H1 (cell line): Measurements from ENCODE around the gene OR10A6.

Experiments used
- EZH2 ChIP-seq: fragments of 200-600 bp; sonication (generic); IDR thresholded peaks from 2 replicates; pipeline ENCODE4 v1.7.1; 2012; ENCODE audit warnings: low read depth, mild to moderate bottlenecking, moderate library complexity, low read length, inconsistent platforms; ENCODE audit not compliant: severe bottlenecking
- MAFK ChIP-seq: IDR thresholded peaks from 2 replicates; pipeline ENCODE4 v1.6.1; 2012; ENCODE audit warnings: low read depth, mild to moderate bottlenecking, improper control_type of control experiment, low read length
- NRF1 ChIP-seq: IDR thresholded peaks from 2 replicates; pipeline ENCODE4 v1.6.1; 2011; ENCODE audit warnings: mild to moderate bottlenecking, low read depth, low read length, improper control_type of control experiment
- POLR2A ChIP-seq, 2 experiments: IDR thresholded peaks; 1 replicate in 1 of 2; 2 replicates in 1 of 2; pipeline ENCODE4 v1.6.1; 2011; ENCODE audit warnings: low read depth in 2 of 2, low read length in 2 of 2, mild to moderate bottlenecking in 2 of 2; ENCODE audit errors: control extremely low read depth in 1 of 2
- RBBP5 ChIP-seq: IDR thresholded peaks from 2 replicates; pipeline ENCODE4 v1.7.1; 2012; ENCODE audit warnings: low read depth, mild to moderate bottlenecking, inconsistent platforms, low read length, moderate library complexity, borderline replicate concordance
- SAP30 ChIP-seq: fragments of 300-600 bp; sonication (generic); IDR thresholded peaks from 2 replicates; pipeline ENCODE4 v1.7.1; 2012; ENCODE audit warnings: low read length, moderate library complexity, mild to moderate bottlenecking, inconsistent platforms; ENCODE audit not compliant: insufficient read depth, insufficient replicate concordance
- SIN3A ChIP-seq, 2 experiments: IDR thresholded peaks in 1 of 2; conservative IDR thresholded peaks in 1 of 2; 2 replicates each; pipeline ENCODE4 v1.6.1; 2011 to 2012; ENCODE audit warnings: low read length in 2 of 2, improper control_type of control experiment in 1 of 2, low read depth in 1 of 2, mild to moderate bottlenecking in 1 of 2
- TF ChIP-seq, protein P1 (sequence below): IDR thresholded peaks from 2 replicates; pipeline ENCODE4 v1.6.1; 2012; ENCODE audit warnings: low read length, inconsistent platforms
- TF ChIP-seq, protein P2 (sequence below), 3 experiments: IDR thresholded peaks; 1 replicate in 2 of 3; 2 replicates in 1 of 3; pipeline versions ENCODE4 v1.5.1 to v1.6.1; 2011; ENCODE audit warnings: low read length in 3 of 3, mild to moderate bottlenecking in 3 of 3, inconsistent platforms in 2 of 3, low read depth in 1 of 3, moderate library complexity in 1 of 3; ENCODE audit not compliant: insufficient read depth in 1 of 3; ENCODE audit errors: control extremely low read depth in 1 of 3
- TF ChIP-seq, protein P3 (sequence below): IDR thresholded peaks from 2 replicates; pipeline ENCODE4 v1.6.1; 2011; ENCODE audit warnings: low read length, improper control_type of control experiment

DNA sequence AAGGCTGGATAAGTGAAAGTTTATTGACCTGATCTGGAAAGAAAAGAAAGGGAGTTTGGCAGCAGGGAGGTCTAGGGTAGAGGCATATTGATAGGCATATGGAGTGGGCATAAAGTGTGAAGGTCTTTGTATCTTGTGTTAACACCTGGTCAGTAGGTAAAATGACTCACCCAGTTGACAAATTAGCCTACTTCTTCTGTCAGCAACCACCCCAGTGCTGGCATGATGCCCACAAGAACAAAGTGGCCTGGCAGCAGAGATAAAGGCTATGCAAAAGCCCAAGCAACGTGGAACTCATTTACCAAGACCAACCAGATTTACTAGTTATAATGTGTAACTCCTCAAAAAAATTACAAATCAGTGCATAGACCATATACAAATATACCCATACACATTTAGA, 5.5 kb upstream of the OR10A6 start:
- TF ChIP-seq, protein P1, sequence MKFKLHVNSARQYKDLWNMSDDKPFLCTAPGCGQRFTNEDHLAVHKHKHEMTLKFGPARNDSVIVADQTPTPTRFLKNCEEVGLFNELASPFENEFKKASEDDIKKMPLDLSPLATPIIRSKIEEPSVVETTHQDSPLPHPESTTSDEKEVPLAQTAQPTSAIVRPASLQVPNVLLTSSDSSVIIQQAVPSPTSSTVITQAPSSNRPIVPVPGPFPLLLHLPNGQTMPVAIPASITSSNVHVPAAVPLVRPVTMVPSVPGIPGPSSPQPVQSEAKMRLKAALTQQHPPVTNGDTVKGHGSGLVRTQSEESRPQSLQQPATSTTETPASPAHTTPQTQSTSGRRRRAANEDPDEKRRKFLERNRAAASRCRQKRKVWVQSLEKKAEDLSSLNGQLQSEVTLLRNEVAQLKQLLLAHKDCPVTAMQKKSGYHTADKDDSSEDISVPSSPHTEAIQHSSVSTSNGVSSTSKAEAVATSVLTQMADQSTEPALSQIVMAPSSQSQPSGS: no peak
- TF ChIP-seq SIN3A (conservative IDR thresholded peaks at IDR 0.05 in 1 of 2, IDR thresholded peaks at IDR 0.05 in 1 of 2; ENCODE audit: low read depth in 1 of 2, low read length in 2 of 2) (no peak), NRF1 (no peak), POLR2A (IDR thresholded peaks at IDR 0.05; ENCODE audit: control extremely low read depth in 1 of 2, low read depth in 2 of 2, low read length in 2 of 2) (no peak), EZH2 (no peak), SAP30 (no peak), RBBP5 (no peak), MAFK (no peak)
- TF ChIP-seq, protein P2, sequence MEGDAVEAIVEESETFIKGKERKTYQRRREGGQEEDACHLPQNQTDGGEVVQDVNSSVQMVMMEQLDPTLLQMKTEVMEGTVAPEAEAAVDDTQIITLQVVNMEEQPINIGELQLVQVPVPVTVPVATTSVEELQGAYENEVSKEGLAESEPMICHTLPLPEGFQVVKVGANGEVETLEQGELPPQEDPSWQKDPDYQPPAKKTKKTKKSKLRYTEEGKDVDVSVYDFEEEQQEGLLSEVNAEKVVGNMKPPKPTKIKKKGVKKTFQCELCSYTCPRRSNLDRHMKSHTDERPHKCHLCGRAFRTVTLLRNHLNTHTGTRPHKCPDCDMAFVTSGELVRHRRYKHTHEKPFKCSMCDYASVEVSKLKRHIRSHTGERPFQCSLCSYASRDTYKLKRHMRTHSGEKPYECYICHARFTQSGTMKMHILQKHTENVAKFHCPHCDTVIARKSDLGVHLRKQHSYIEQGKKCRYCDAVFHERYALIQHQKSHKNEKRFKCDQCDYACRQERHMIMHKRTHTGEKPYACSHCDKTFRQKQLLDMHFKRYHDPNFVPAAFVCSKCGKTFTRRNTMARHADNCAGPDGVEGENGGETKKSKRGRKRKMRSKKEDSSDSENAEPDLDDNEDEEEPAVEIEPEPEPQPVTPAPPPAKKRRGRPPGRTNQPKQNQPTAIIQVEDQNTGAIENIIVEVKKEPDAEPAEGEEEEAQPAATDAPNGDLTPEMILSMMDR (IDR thresholded peaks at IDR 0.05; ENCODE audit: control extremely low read depth in 1 of 3, insufficient read depth in 1 of 3, low read depth in 1 of 3, low read length in 3 of 3): no peak
- TF ChIP-seq, protein P3, sequence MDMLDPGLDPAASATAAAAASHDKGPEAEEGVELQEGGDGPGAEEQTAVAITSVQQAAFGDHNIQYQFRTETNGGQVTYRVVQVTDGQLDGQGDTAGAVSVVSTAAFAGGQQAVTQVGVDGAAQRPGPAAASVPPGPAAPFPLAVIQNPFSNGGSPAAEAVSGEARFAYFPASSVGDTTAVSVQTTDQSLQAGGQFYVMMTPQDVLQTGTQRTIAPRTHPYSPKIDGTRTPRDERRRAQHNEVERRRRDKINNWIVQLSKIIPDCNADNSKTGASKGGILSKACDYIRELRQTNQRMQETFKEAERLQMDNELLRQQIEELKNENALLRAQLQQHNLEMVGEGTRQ: no peak
